Measurements from ENCODE around the gene MEF2D.

MEF2D gene

GRCh38 chr1:156491151-156491949, 9.2 kb downstream of the MEF2D start:
- no peak overlapping the region for H3K4me3 Mint-ChIP-seq
- H3K4me1 Mint-ChIP-seq (ENCODE audit: low read depth) = peaks cover 100% of the 10 kb centered on the region
- H3K27me3 Mint-ChIP-seq = no peaks in the 10 kb centered on the region
- no peak for DNase-seq
- H3K9me3 Mint-ChIP-seq = no peaks in the 10 kb centered on the region
- peaks cover 40% of the 10 kb centered on the region for H3K36me3 Mint-ChIP-seq (ENCODE audit: low read depth)
- peak overlapping the region; percentile 90 for H3K27ac Mint-ChIP-seq

DNA sequence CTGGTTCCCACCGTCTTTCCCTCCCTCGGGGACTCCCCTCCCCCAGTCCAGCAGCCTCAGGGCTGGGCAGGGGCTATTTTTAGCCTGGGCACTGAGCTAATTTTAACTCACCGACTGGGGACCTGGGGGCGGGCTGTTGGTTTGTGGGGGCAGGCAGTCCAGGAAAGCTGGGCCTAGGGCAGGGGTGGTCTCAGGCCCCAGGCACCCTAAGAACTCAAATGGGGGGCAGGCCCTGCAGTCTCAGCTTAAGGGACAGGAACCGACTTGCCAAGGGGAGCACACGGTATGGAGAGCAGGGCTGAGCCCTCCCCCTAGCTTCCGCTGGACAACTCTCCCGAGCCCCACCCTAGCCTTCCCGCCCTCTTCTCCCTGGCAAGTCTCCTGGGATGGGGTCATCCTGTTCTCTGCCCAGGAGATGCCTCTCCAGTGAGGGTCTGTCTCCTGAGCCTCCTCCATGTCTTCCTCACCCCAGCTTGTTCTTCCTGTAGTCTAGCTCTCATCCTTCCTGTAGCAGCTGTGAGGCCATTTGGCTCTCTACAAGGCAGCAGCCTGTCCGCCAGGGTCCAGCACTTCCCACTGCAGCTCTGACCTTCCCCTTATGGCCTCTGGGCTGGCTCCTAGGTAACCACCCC, 10.1 kb downstream of the MEF2D start:
- DNase-seq = no peak
- Mint-ChIP-seq H3K4me3 (peak overlapping the region; percentile 63), H3K36me3 (ENCODE audit: low read depth) (peaks cover 37% of the 10 kb centered on the region), H3K27me3 (no peaks in the 10 kb centered on the region), H3K27ac (peak overlapping the region; percentile 90), H3K9me3 (no peaks in the 10 kb centered on the region), H3K4me1 (ENCODE audit: low read depth) (peaks cover 95% of the 10 kb centered on the region)

GRCh38 chr1:156489935-156490293, 10.7 kb downstream of the MEF2D start:
- Mint-ChIP-seq H3K9me3 (no peaks in the 10 kb centered on the region), H3K27ac (peak overlapping the region; percentile 90), H3K36me3 (ENCODE audit: low read depth) (peaks cover 33% of the 10 kb centered on the region), H3K27me3 (no peaks in the 10 kb centered on the region), H3K4me1 (ENCODE audit: low read depth) (peaks cover 89% of the 10 kb centered on the region), H3K4me3 (peak overlapping the region; percentile 63)
- no peak for DNase-seq

GRCh38 chr1:156489166-156489934, 11.2 kb downstream of the MEF2D start:
- Mint-ChIP-seq H3K36me3 (ENCODE audit: low read depth) (peaks cover 28% of the 10 kb centered on the region), H3K27ac (peak overlapping the region; percentile 90), H3K27me3 (no peaks in the 10 kb centered on the region), H3K9me3 (no peaks in the 10 kb centered on the region), H3K4me3 (peak overlapping the region; percentile 63), H3K4me1 (ENCODE audit: low read depth) (peaks cover 88% of the 10 kb centered on the region)
- DNase-seq = peak; percentile 63

DNA sequence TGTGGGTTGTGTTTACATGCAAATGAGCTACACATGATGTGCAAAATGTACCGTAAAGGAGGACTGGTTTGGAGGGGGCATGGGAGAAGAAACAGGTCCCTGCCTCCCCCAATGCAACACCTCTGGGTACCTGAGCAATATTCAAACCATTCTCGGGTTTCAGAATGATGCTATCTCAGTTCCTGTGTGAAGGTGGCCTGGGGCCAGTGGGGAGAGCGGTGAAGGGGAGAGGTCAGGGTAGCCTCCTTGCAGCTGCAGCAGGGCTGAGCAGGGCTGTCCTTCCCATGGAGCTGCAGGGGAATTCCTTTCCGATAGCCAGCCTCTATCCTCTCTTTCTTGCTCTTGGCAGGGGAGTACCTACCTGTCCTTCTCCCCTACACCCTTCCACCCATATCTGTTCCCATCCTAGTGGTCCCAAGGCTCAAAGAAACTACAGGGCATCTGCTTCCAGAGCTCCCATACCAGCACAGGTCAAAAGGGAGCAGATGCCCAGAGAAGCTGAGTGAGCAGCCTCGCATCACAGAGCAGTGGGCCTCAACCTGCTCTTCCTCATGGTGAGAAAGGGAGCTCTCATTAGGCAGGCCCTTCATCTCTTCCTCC, 11.9 kb downstream of the MEF2D start:
- Mint-ChIP-seq H3K27ac (peak overlapping the region; percentile 90), H3K9me3 (no peaks in the 10 kb centered on the region), H3K27me3 (no peaks in the 10 kb centered on the region), H3K4me3 (peak overlapping the region; percentile 63), H3K4me1 (ENCODE audit: low read depth) (peaks cover 87% of the 10 kb centered on the region), H3K36me3 (ENCODE audit: low read depth) (peaks cover 25% of the 10 kb centered on the region)
- DNase-seq = no peak

- H3K27ac Mint-ChIP-seq = peak overlapping the region; percentile 90
- H3K4me3 Mint-ChIP-seq = peak overlapping the region; percentile 63
- H3K36me3 Mint-ChIP-seq (ENCODE audit: low read depth) = peaks cover 29% of the 10 kb centered on the region
- no peaks in the 10 kb centered on the region for H3K9me3 Mint-ChIP-seq
- no peak for DNase-seq
- peaks cover 83% of the 10 kb centered on the region for H3K4me1 Mint-ChIP-seq (ENCODE audit: low read depth)
- no peaks in the 10 kb centered on the region for H3K27me3 Mint-ChIP-seq
Measured at GRCh38 chr1:156487862-156488261, 12.7 kb downstream of the MEF2D start.

GRCh38 chr1:156486421-156487344, 13.9 kb downstream of the MEF2D start:
- no peak for DNase-seq
- Mint-ChIP-seq H3K27me3 (no peaks in the 10 kb centered on the region), H3K27ac (peak overlapping the region; percentile 90), H3K4me3 (no peak overlapping the region), H3K9me3 (no peaks in the 10 kb centered on the region), H3K36me3 (ENCODE audit: low read depth) (peaks cover 29% of the 10 kb centered on the region), H3K4me1 (ENCODE audit: low read depth) (peaks cover 83% of the 10 kb centered on the region)

- Mint-ChIP-seq H3K27me3 (no peaks in the 10 kb centered on the region), H3K9me3 (no peaks in the 10 kb centered on the region), H3K4me1 (ENCODE audit: low read depth) (peaks cover 83% of the 10 kb centered on the region), H3K36me3 (ENCODE audit: low read depth) (peaks cover 34% of the 10 kb centered on the region), H3K27ac (peak overlapping the region; percentile 90), H3K4me3 (no peak overlapping the region)
- no peak for DNase-seq
Measured at GRCh38 chr1:156485984-156486383, 14.6 kb downstream of the MEF2D start.

- H3K4me3 Mint-ChIP-seq = no peak overlapping the region
- peaks cover 78% of the 10 kb centered on the region for H3K4me1 Mint-ChIP-seq (ENCODE audit: low read depth)
- peak overlapping the region; percentile 65 for H3K27ac Mint-ChIP-seq
- no peaks in the 10 kb centered on the region for H3K27me3 Mint-ChIP-seq
- DNase-seq = no peak
- peaks cover 48% of the 10 kb centered on the region for H3K36me3 Mint-ChIP-seq (ENCODE audit: low read depth)
- no peaks in the 10 kb centered on the region for H3K9me3 Mint-ChIP-seq
Measured at GRCh38 chr1:156484480-156485058, 16.0 kb downstream of the MEF2D start.

DNA sequence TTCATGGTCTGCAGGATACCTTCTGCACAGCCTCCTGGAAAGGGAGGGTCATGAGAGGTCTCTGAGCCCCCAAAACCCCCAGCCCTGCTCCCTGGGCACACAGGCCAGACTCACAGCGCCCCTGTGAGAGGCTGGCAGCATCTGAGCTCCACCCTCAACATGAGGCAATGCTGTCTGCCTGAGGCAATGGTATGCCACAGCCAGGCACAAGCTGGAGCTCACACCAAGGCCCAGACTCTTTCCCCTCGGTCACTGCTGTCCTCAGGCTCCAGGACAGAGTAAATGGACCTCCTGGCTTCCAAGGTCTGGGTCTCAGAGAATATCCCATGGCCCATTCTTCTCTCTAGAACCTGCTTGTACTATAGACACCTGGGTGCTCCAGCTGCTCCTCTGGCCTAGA, 17.2 kb downstream of the MEF2D start:
- no peaks in the 10 kb centered on the region for H3K27me3 Mint-ChIP-seq
- H3K4me1 Mint-ChIP-seq (ENCODE audit: low read depth) = peaks cover 66% of the 10 kb centered on the region
- H3K4me3 Mint-ChIP-seq = no peak overlapping the region
- DNase-seq = no peak
- peaks cover 60% of the 10 kb centered on the region for H3K36me3 Mint-ChIP-seq (ENCODE audit: low read depth)
- peak overlapping the region; percentile 56 for H3K27ac Mint-ChIP-seq
- H3K9me3 Mint-ChIP-seq = no peaks in the 10 kb centered on the region

- H3K4me3 Mint-ChIP-seq = no peak overlapping the region
- DNase-seq = no peak
- H3K36me3 Mint-ChIP-seq (ENCODE audit: low read depth) = peaks cover 65% of the 10 kb centered on the region
- no peaks in the 10 kb centered on the region for H3K9me3 Mint-ChIP-seq
- no peaks in the 10 kb centered on the region for H3K27me3 Mint-ChIP-seq
- H3K27ac Mint-ChIP-seq = peak overlapping the region; percentile 48
- H3K4me1 Mint-ChIP-seq (ENCODE audit: low read depth) = peaks cover 62% of the 10 kb centered on the region
Measured at GRCh38 chr1:156482276-156482675, 18.3 kb downstream of the MEF2D start.

DNA sequence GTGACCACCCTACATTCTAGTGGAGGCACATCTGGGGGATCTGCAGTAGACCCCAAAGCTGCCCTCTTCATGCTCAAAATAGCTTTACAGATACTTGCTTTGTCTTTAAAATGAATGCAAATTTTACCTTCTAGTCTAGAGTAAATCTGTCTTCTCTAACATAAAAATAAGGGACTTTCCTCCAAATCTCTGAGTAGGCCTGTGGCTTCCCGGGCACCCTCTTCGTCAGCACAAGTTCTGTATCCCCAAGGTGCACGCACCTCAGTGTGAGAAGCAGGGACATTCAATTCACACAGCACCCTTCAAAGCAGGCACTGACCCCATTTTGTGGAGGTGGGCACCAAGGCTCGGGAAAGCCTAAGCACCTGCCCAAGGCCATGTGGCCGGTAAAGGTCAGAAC, 19.0 kb downstream of the MEF2D start:
- Mint-ChIP-seq H3K27me3 (no peaks in the 10 kb centered on the region), H3K36me3 (ENCODE audit: low read depth) (peaks cover 72% of the 10 kb centered on the region), H3K4me1 (ENCODE audit: low read depth) (peaks cover 62% of the 10 kb centered on the region), H3K27ac (peak overlapping the region; percentile 62), H3K4me3 (peak overlapping the region; percentile 9), H3K9me3 (no peaks in the 10 kb centered on the region)
- DNase-seq = no peak

- peaks cover 64% of the 10 kb centered on the region for H3K4me1 Mint-ChIP-seq (ENCODE audit: low read depth)
- peaks cover 78% of the 10 kb centered on the region for H3K36me3 Mint-ChIP-seq (ENCODE audit: low read depth)
Measured at GRCh38 chr1:156480411-156481192, 20.0 kb downstream of the MEF2D start.

More at GRCh38 chr1:156480411-156481192, 20.0 kb downstream of the MEF2D start:
- DNase-seq = peak; percentile 83
- Mint-ChIP-seq H3K27me3 (no peaks in the 10 kb centered on the region), H3K27ac (peak overlapping the region; percentile 62), H3K9me3 (no peaks in the 10 kb centered on the region), H3K4me3 (peak overlapping the region; percentile 3)

Data from activated T-cell treated with anti-CD3 and anti-CD28 coated beads, Interleukin-2, amount 50 U/mL, for 24 hours (primary cell).